ENCODE data around the gene KCNK6. TPM values are rescaled to one million over a fixed set of nuclear protein-coding genes. Genes with fewer than 3 reads are reported as not detected.

The KCNK6 gene
- total RNA-seq, 1 experiment from 2014 or later, result 6.5 TPM

DNA sequence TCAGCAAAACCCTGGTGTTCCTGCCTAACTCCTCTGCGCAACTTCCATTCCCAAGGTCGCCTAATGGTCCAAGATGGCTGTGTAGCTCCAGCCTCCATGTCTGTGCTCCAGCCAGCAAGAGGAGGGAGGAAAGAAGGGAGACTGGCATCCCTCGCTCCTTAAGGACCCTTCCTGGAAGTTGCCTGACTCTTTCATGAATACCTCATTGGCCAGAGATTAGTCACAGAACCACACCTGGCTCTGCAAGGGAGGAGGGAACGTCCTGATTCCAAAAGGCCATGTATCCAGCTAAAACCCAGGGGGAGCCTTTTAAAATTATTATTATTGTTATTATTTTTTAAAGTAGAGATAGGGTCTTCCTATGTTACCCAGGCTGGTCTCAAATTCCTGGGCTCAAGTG lies 4.8 kb downstream of the KCNK6 start:
- no peak overlapping the region for H3K27ac ChIP-seq (ENCODE audit: insufficient read length, low read depth, low read length)
- no CpG with 5 or more reads among the region's 4 CpGs for WGBS (ENCODE audit: extremely low coverage, insufficient read length, low lambda C conversion rate)
- no peak overlapping the region for H3K27ac Mint-ChIP-seq
- no peak overlapping the region for H3K4me2 ChIP-seq (ENCODE audit: insufficient read depth, insufficient read length, low read length)
- peaks cover 2% of the 10 kb centered on the region; the same call in 1 of the 2 replicates for H3K27me3 ChIP-seq (ENCODE audit: insufficient read depth, low read length)
- no peak overlapping the region for H3K9ac ChIP-seq (ENCODE audit: extremely low read depth, insufficient read length, low read length)
- H2AFZ ChIP-seq (ENCODE audit: low read length), result no peak overlapping the region
- H3K4ac ChIP-seq (ENCODE audit: low read depth, low read length), result no peak overlapping the region
- no peak overlapping the region for H4K8ac ChIP-seq (replicated peaks; ENCODE audit: insufficient read length, low read depth, low read length)
- no peak overlapping the region for H4K5ac ChIP-seq (ENCODE audit: insufficient read length, low read depth, low read length)
- no peaks in the 10 kb centered on the region for H3K79me1 ChIP-seq (ENCODE audit: insufficient read depth, low read depth, low read length, poor library complexity, severe bottlenecking)
- peaks cover 5 to 16% (median 13%) of the 10 kb centered on the region in 3 experiments; a peak in 6 of 7 replicates for H3K36me3 Mint-ChIP-seq (ENCODE audit: insufficient read depth in 1 of 3, low read depth in 3 of 3)
- no peaks in the 10 kb centered on the region for H3K4me1 ChIP-seq (ENCODE audit: insufficient read depth, low read length)
- H3K14ac ChIP-seq (ENCODE audit: insufficient read depth, low read length), result no peak overlapping the region
- no peaks in the 10 kb centered on the region for H4K20me1 ChIP-seq (ENCODE audit: control insufficient read depth, insufficient read depth, insufficient read length)
- H3K4me1 Mint-ChIP-seq, result peaks cover 7 to 12% of the 10 kb centered on the region in 2 experiments
- H3K18ac ChIP-seq (ENCODE audit: insufficient read length, low read depth, low read length), result no peak overlapping the region
- H3K23ac ChIP-seq (ENCODE audit: insufficient read length, low read depth, low read length), result no peak overlapping the region
- H2AK5ac ChIP-seq (ENCODE audit: insufficient read length, low read length), result no peak overlapping the region
- no peak for DNase-seq
- H3T11ph ChIP-seq (ENCODE audit: low read length), result no peak overlapping the region
- no peaks in the 10 kb centered on the region for H3K79me2 ChIP-seq (ENCODE audit: insufficient read depth, low read length)
- no peaks in the 10 kb centered on the region for H3K9me3 ChIP-seq (ENCODE audit: control insufficient read depth, low read depth, low read length)
- H2BK5ac ChIP-seq (ENCODE audit: insufficient read length, low read length), result no peak overlapping the region
- H3K9me3 Mint-ChIP-seq, result no peaks in the 10 kb centered on the region
- H3K56ac ChIP-seq (ENCODE audit: insufficient read length, low read depth, low read length), result no peak overlapping the region
- peaks cover 9% of the 10 kb centered on the region for H3K23me2 ChIP-seq (ENCODE audit: insufficient read length, low read depth, low read length, poor library complexity, severe bottlenecking)
- H3K27me3 Mint-ChIP-seq (ENCODE audit: low read depth), result peaks cover 20% of the 10 kb centered on the region
- H2BK20ac ChIP-seq (ENCODE audit: low read depth, low read length, poor library complexity, severe bottlenecking), result no peak overlapping the region
- no peak overlapping the region for H3K4me3 Mint-ChIP-seq
- H2BK15ac ChIP-seq (ENCODE audit: low read depth, low read length), result no peak overlapping the region
- H2BK120ac ChIP-seq (ENCODE audit: low read depth, low read length, poor library complexity, severe bottlenecking), result no peak overlapping the region
- H2BK12ac ChIP-seq (ENCODE audit: insufficient read length, low read depth, low read length), result no peak overlapping the region
- TF ChIP-seq, protein P1, sequence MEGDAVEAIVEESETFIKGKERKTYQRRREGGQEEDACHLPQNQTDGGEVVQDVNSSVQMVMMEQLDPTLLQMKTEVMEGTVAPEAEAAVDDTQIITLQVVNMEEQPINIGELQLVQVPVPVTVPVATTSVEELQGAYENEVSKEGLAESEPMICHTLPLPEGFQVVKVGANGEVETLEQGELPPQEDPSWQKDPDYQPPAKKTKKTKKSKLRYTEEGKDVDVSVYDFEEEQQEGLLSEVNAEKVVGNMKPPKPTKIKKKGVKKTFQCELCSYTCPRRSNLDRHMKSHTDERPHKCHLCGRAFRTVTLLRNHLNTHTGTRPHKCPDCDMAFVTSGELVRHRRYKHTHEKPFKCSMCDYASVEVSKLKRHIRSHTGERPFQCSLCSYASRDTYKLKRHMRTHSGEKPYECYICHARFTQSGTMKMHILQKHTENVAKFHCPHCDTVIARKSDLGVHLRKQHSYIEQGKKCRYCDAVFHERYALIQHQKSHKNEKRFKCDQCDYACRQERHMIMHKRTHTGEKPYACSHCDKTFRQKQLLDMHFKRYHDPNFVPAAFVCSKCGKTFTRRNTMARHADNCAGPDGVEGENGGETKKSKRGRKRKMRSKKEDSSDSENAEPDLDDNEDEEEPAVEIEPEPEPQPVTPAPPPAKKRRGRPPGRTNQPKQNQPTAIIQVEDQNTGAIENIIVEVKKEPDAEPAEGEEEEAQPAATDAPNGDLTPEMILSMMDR (conservative IDR thresholded peaks at IDR 0.05), result no peak
- no peak overlapping the region for H4K91ac ChIP-seq (ENCODE audit: insufficient read length, low read depth, low read length)

All from H9 (cell line).